ENCODE measurements around the gene C8A.
A peak's percentile ranks its signal among the peaks of the same experiment; 100 is the strongest.

Gene C8A

GRCh38 chr1:56854521-56855099 is at the start of gene C8A:
Gene C8A (plus strand): TSS chr1:56854797. CDS start chr1:56854902, 105 bp downstream.
- DNase-seq = no peak
- no peak within 1 kb of the TSS for H3K4me3 Mint-ChIP-seq
- no peaks in the 10 kb centered on the region for H3K27me3 Mint-ChIP-seq
- no peaks in the 10 kb centered on the region for H3K9me3 Mint-ChIP-seq
- CTCF ChIA-PET = no interaction called here
- no peaks in the 10 kb centered on the region for H3K36me3 Mint-ChIP-seq
- no peak within 1 kb of the TSS for H3K27ac Mint-ChIP-seq
- H3K4me1 Mint-ChIP-seq = no peaks in the 10 kb centered on the region

GRCh38 chr1:56806804-56807203 is 47.8 kb upstream of the C8A start:
- no peaks in the 10 kb centered on the region for H3K36me3 Mint-ChIP-seq
- no peaks in the 10 kb centered on the region for H3K9me3 Mint-ChIP-seq
- no peaks in the 10 kb centered on the region for H3K27me3 Mint-ChIP-seq
- H3K4me3 Mint-ChIP-seq = no peak overlapping the region
- CTCF ChIA-PET = no interaction called here
- DNase-seq = no peak
- H3K4me1 Mint-ChIP-seq = no peaks in the 10 kb centered on the region
- no peak overlapping the region for H3K27ac Mint-ChIP-seq

GRCh38 chr1:56808410-56808809 is 46.2 kb upstream of the C8A start:
- no peak for DNase-seq
- Mint-ChIP-seq H3K36me3 (no peaks in the 10 kb centered on the region), H3K4me1 (no peaks in the 10 kb centered on the region), H3K4me3 (no peak overlapping the region), H3K9me3 (no peaks in the 10 kb centered on the region), H3K27ac (no peak overlapping the region), H3K27me3 (no peaks in the 10 kb centered on the region)
- CTCF ChIA-PET = interaction anchor here (1.3 kb wide), 1 partner anchor 13 kb away, joined by 5 read pairs; no protein-coding TSS in a partner anchor

GRCh38 chr1:56811331-56811730 is 43.3 kb upstream of the C8A start:
- Mint-ChIP-seq H3K27me3 (no peaks in the 10 kb centered on the region), H3K4me3 (no peak overlapping the region), H3K36me3 (no peaks in the 10 kb centered on the region), H3K9me3 (no peaks in the 10 kb centered on the region), H3K4me1 (no peaks in the 10 kb centered on the region), H3K27ac (no peak overlapping the region)
- CTCF ChIA-PET = interaction anchor here (1.9 kb wide), 1 partner anchor 10 kb away, joined by 12 read pairs; no protein-coding TSS in a partner anchor
- DNase-seq = no peak

- Mint-ChIP-seq H3K4me3 (no peak overlapping the region), H3K27me3 (no peaks in the 10 kb centered on the region), H3K9me3 (no peaks in the 10 kb centered on the region), H3K36me3 (no peaks in the 10 kb centered on the region), H3K27ac (no peak overlapping the region), H3K4me1 (no peaks in the 10 kb centered on the region)
- no peak for DNase-seq
- CTCF ChIA-PET = no interaction called here
These were observed 40.4 kb upstream of the C8A start for GRCh38 chr1:56814205-56814604.

- no peak overlapping the region for H3K4me3 Mint-ChIP-seq
- no peaks in the 10 kb centered on the region for H3K36me3 Mint-ChIP-seq
- no peaks in the 10 kb centered on the region for H3K4me1 Mint-ChIP-seq
- H3K27ac Mint-ChIP-seq = no peak overlapping the region
- no peaks in the 10 kb centered on the region for H3K9me3 Mint-ChIP-seq
- no peak for DNase-seq
- CTCF ChIA-PET = interaction anchor here (1.0 kb wide), 1 partner anchor 9 kb away, joined by 3 read pairs; no protein-coding TSS in a partner anchor
- H3K27me3 Mint-ChIP-seq = no peaks in the 10 kb centered on the region
These were observed 38.3 kb upstream of the C8A start for GRCh38 chr1:56816264-56816663.

GRCh38 chr1:56816909-56817308 is 37.7 kb upstream of the C8A start:
- no peaks in the 10 kb centered on the region for H3K36me3 Mint-ChIP-seq
- CTCF ChIA-PET = interaction anchor here (1.0 kb wide), 1 partner anchor 9 kb away, joined by 3 read pairs; no protein-coding TSS in a partner anchor

GRCh38 chr1:56817716-56818463 is 36.7 kb upstream of the C8A start:
- no peak overlapping the region for H3K4me3 Mint-ChIP-seq
- H3K27me3 Mint-ChIP-seq = no peaks in the 10 kb centered on the region
- no peaks in the 10 kb centered on the region for H3K9me3 Mint-ChIP-seq
- H3K36me3 Mint-ChIP-seq = no peaks in the 10 kb centered on the region
- no peak for DNase-seq
- CTCF ChIA-PET = no interaction called here
- no peak overlapping the region for H3K27ac Mint-ChIP-seq
- H3K4me1 Mint-ChIP-seq = no peaks in the 10 kb centered on the region

More at GRCh38 chr1:56816909-56817308, 37.7 kb upstream of the C8A start:
- no peak for DNase-seq
- H3K4me1 Mint-ChIP-seq = no peaks in the 10 kb centered on the region
- no peak overlapping the region for H3K27ac Mint-ChIP-seq
- no peak overlapping the region for H3K4me3 Mint-ChIP-seq
- no peaks in the 10 kb centered on the region for H3K27me3 Mint-ChIP-seq
- no peaks in the 10 kb centered on the region for H3K9me3 Mint-ChIP-seq

GRCh38 chr1:56819387-56819899 is 35.2 kb upstream of the C8A start, which contains the start of gene FYB2:
Gene FYB2 (minus strand): TSS chr1:56819404. CDS start chr1:56819290, 114 bp downstream.
- no peaks in the 10 kb centered on the region for H3K27me3 Mint-ChIP-seq
- H3K9me3 Mint-ChIP-seq = no peaks in the 10 kb centered on the region
- no peaks in the 10 kb centered on the region for H3K36me3 Mint-ChIP-seq
- no peak within 1 kb of the TSS for H3K4me3 Mint-ChIP-seq
- no peaks in the 10 kb centered on the region for H3K4me1 Mint-ChIP-seq
- CTCF ChIA-PET = interaction anchor here (1.2 kb wide), 1 partner anchor 22 kb away, joined by 3 read pairs; no protein-coding TSS in a partner anchor
- no peak for DNase-seq
- H3K27ac Mint-ChIP-seq = no peak within 1 kb of the TSS

- CTCF ChIA-PET = interaction anchor here (0.6 to 2.2 kb wide), 10 partner anchors 10 to 1442 kb away, joined by 3 to 12 read pairs (median 4); no protein-coding TSS in a partner anchor
- no peak overlapping the region for H3K27ac Mint-ChIP-seq
- no peak overlapping the region for H3K4me3 Mint-ChIP-seq
- H3K36me3 Mint-ChIP-seq = no peaks in the 10 kb centered on the region
- H3K4me1 Mint-ChIP-seq = no peaks in the 10 kb centered on the region
- peak; percentile 77 for DNase-seq
- H3K27me3 Mint-ChIP-seq = no peaks in the 10 kb centered on the region
- no peaks in the 10 kb centered on the region for H3K9me3 Mint-ChIP-seq
These were observed 33.7 kb upstream of the C8A start for GRCh38 chr1:56820755-56821461.

GRCh38 chr1:56821462-56821797 is 33.2 kb upstream of the C8A start:
- CTCF ChIA-PET = interaction anchor here (1.2 to 2.2 kb wide), 5 partner anchors 10 to 252 kb away, joined by 3 to 12 read pairs (median 5); no protein-coding TSS in a partner anchor
- H3K36me3 Mint-ChIP-seq = no peaks in the 10 kb centered on the region
- no peak overlapping the region for H3K27ac Mint-ChIP-seq
- H3K9me3 Mint-ChIP-seq = no peaks in the 10 kb centered on the region
- no peaks in the 10 kb centered on the region for H3K4me1 Mint-ChIP-seq
- H3K27me3 Mint-ChIP-seq = no peaks in the 10 kb centered on the region
- H3K4me3 Mint-ChIP-seq = no peak overlapping the region
- DNase-seq = no peak

- Mint-ChIP-seq H3K4me3 (no peak overlapping the region), H3K4me1 (no peaks in the 10 kb centered on the region), H3K9me3 (no peaks in the 10 kb centered on the region), H3K36me3 (no peaks in the 10 kb centered on the region), H3K27me3 (no peaks in the 10 kb centered on the region), H3K27ac (no peak overlapping the region)
- DNase-seq = no peak
- CTCF ChIA-PET = interaction anchor here (1.3 kb wide), 1 partner anchor 9 kb away, joined by 4 read pairs; no protein-coding TSS in a partner anchor
These were observed 30.3 kb upstream of the C8A start for GRCh38 chr1:56824271-56824670.

GRCh38 chr1:56824938-56825337 is 29.7 kb upstream of the C8A start:
- no peak for DNase-seq
- CTCF ChIA-PET = interaction anchor here (1.3 kb wide), 1 partner anchor 9 kb away, joined by 4 read pairs; no protein-coding TSS in a partner anchor
- no peaks in the 10 kb centered on the region for H3K4me1 Mint-ChIP-seq
- H3K27me3 Mint-ChIP-seq = no peaks in the 10 kb centered on the region
- H3K36me3 Mint-ChIP-seq = no peaks in the 10 kb centered on the region
- no peak overlapping the region for H3K27ac Mint-ChIP-seq
- H3K4me3 Mint-ChIP-seq = no peak overlapping the region
- H3K9me3 Mint-ChIP-seq = no peaks in the 10 kb centered on the region

- CTCF ChIA-PET = interaction anchor here (0.7 kb wide), 1 partner anchor 9 kb away, joined by 3 read pairs; no protein-coding TSS in a partner anchor
- H3K36me3 Mint-ChIP-seq = no peaks in the 10 kb centered on the region
- H3K27me3 Mint-ChIP-seq = no peaks in the 10 kb centered on the region
These were observed 29.2 kb upstream of the C8A start for GRCh38 chr1:56825436-56825835.

More at GRCh38 chr1:56825436-56825835, 29.2 kb upstream of the C8A start:
- no peak for DNase-seq
- no peak overlapping the region for H3K27ac Mint-ChIP-seq
- no peak overlapping the region for H3K4me3 Mint-ChIP-seq
- no peaks in the 10 kb centered on the region for H3K4me1 Mint-ChIP-seq
- no peaks in the 10 kb centered on the region for H3K9me3 Mint-ChIP-seq

Data from activated naive CD4-positive, alpha-beta T cell treated with anti-CD3 and anti-CD28 coated beads, Interleukin-2, amount 10 ng/mL, durations not matched to agents 7 days and 5 days (primary cell).